Amniotic epithelial cell (primary cell): ENCODE results near the gene BAK1.

Experiments used
- DNase-seq: peaks from one replicate; pipeline ENCODE4 v3.0.0-alpha.2; 2010; ENCODE audit warnings: low read depth

Gene BAK1

GRCh38 chr6:33579828-33580714, at the start of gene BAK1:
Gene BAK1, minus strand, starts transcription at chr6:33580276. Its CDS starts 2,672 bp downstream, at chr6:33577604.
- peak; percentile 82 for DNase-seq

GRCh38 chr6:33628401-33628964, 48.4 kb upstream of the BAK1 start:
- no peak for DNase-seq

GRCh38 chr6:33627876-33628275, 47.8 kb upstream of the BAK1 start:
- no peak for DNase-seq

- DNase-seq: no peak
These were observed 44.8 kb upstream of the BAK1 start for GRCh38 chr6:33624856-33625255.

- no peak for DNase-seq
These were observed 43.9 kb upstream of the BAK1 start for GRCh38 chr6:33623895-33624381.

GRCh38 chr6:33622456-33623431, 42.7 kb upstream of the BAK1 start:
- DNase-seq: peak; percentile 32

- DNase-seq: no peak
These were observed 41.8 kb upstream of the BAK1 start for GRCh38 chr6:33621711-33622388.

GRCh38 chr6:33620856-33621710, 41.0 kb upstream of the BAK1 start, which contains the start of gene ITPR3:
Gene ITPR3, plus strand, starts transcription at chr6:33621322. Its CDS starts 281 bp downstream, at chr6:33621603.
- no peak for DNase-seq

GRCh38 chr6:33620158-33620855, 40.2 kb upstream of the BAK1 start:
- peak; percentile 62 for DNase-seq

- no peak for DNase-seq
These were observed 39.2 kb upstream of the BAK1 start for GRCh38 chr6:33619166-33619840.

GRCh38 chr6:33616913-33617312, 36.8 kb upstream of the BAK1 start:
- peak; percentile 89 for DNase-seq

- no peak for DNase-seq
These were observed 36.0 kb upstream of the BAK1 start for GRCh38 chr6:33616113-33616512.

- peak; percentile 61 for DNase-seq
These were observed 33.7 kb upstream of the BAK1 start for GRCh38 chr6:33613795-33614168.

- DNase-seq: peak; percentile 77
These were observed 33.2 kb upstream of the BAK1 start for GRCh38 chr6:33613146-33613794.

GRCh38 chr6:33610779-33611732, 31.0 kb upstream of the BAK1 start:
- peak; percentile 48 for DNase-seq

- DNase-seq: no peak
These were observed 30.0 kb upstream of the BAK1 start for GRCh38 chr6:33610067-33610466.

- DNase-seq: peak; percentile 45
These were observed 29.5 kb upstream of the BAK1 start for GRCh38 chr6:33609528-33609927.

GRCh38 chr6:33609019-33609418, 28.9 kb upstream of the BAK1 start:
- no peak for DNase-seq
